NCI-H128 (cell line): ENCODE measurements around the gene BCAR3.
A peak's percentile ranks its signal among the peaks of the same experiment; 100 is the strongest.

Experiments used
- DNase-seq: peaks from one replicate; lab custom pipeline; 2025; ENCODE audit not compliant: unreplicated experiment; lab: John Stamatoyannopoulos, UW

The BCAR3 gene

GRCh38 chr1:93641527-93641926 is 40.1 kb downstream of the BCAR3 start:
- DNase-seq = no peak

- DNase-seq = no peak
Measured at GRCh38 chr1:93640656-93641440, 40.8 kb downstream of the BCAR3 start.

GRCh38 chr1:93638981-93639380 is 42.7 kb downstream of the BCAR3 start:
- no peak for DNase-seq

- no peak for DNase-seq
Measured at GRCh38 chr1:93638307-93638847, 43.3 kb downstream of the BCAR3 start.

DNA sequence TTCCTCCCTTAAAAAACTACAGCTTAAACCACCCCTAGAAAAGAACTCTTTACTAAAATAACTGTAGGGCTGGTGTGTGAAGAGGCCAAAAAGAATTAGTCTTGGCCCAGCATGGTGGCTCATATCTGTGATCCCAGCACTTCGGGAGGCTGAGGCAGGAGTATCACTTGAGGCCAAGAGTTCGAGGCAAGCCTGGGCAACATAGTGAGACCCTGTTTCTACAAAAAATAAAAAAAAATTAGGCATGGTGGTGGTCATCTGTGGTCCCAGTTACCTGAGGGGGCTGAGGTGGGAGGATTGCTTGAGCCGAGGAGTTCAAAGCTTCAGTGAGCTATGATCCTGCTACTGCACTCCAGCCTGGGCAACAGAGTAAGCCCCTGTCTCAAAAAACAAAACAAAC is 44.9 kb downstream of the BCAR3 start:
- DNase-seq = no peak

DNA sequence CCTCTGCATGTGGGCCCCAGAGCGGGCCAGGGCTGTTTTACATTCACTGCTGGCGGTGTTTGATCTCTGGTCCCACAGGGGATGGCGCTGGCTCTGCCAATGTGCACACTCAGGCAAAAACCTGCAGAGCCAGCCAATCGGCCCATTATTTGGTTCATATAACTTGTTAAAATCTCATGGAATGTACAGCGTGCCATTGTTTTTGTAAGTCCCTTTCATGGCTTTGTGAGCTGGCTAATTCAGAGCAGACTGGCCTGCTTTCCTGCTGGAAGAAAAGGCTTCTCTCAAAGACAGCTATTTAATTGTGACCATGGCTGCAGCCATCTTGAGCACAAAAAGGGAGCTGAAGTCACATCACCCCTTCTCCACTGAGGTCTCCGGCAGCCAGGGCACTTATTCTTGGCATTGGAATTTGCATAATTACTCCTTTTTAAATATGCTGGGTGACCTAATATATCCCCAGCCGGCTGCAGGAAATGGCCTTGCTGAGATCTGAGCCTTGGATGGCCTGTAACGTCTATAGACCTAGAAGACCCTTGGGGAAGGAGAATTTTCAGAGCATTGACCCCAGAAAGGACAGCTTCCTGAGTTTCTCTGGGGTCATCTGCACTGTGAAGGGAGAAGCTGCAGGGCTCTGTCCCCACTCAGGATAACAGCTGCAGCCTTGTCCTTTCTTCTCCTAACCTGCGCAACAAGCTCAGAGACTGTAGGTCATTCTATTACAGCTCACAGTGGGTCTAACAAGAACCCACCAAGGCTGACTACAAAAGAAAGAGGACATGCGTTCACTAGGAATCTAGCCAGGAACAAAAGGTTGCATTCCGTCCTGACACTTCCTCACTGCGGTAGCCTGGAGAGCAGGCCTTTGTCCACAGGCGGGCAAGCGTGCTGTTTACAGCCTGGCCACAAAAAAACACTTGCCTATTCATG is 45.8 kb downstream of the BCAR3 start:
- DNase-seq = no peak

DNA sequence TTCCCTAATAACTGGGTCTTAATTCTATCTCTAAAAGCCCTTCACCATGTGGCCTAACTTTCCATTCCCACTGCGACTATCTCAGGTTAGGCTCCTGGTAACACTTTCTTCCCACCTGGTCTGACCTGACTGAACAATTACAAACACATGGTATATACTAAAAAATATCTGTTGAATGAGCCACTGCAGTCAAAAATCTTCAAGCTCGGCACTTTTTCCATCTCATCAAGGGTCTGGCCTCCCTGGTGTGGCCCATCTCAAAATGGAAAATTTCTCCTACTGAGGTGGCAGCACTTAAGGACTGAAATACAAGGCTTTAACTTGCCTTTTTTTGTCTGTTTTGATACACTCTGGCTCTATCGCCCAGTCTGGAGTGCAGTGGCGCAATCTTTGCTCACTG is 48.3 kb downstream of the BCAR3 start:
- no peak for DNase-seq

DNA sequence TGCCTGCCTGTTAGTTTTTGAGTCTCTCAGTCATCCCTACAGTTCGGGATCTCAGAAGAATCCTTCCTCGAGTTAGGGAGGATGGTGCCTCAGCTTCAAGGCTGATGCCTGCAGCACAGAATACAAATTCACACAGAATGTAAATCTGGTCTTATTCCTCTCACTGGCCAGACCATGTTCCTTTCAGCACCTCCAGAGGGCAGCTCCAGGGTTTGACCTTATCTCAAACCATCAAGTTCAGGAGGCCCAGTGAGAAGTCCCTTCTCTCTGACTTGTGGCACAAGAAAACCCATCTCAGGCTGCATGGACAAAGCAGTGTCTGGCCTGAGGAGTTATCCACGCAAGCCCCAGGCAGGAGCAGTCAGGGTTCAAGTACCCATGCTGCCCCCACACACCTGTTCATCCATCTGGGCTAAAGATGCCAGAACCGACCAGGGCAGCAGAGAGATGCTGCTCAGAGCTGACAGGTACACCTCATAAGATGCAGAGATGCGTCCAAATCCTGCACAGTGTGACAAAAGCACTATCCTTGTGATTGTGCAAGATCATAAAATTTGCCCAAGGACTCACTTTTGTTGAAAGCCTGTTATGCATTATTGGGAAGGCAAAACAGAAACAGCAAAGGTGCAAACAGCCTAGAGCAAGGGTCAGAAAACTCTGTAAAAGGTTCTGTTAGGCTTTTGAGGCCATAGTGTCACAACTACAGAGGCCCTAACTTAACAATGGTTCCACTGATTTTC is 49.8 kb downstream of the BCAR3 start:
- no peak for DNase-seq

DNA sequence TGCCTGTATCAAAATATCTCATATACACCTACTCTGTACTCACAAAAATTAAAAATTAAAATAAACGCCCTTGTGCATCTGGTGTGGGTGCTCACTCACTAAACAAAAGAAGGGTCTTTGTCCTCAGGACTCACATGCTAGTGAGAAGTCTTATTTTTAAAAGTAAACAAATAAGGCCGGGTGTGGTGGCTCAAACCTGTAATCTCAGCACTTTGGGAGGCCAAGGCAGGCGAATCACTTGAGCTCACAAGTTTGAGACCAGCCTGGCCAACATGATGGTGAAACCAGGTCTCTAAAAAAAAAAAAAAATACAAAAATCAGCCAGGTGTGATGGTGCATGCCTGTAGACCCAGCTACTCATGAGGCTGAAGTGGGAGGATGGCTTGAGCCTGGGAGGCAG is 51.5 kb downstream of the BCAR3 start:
- DNase-seq = no peak

DNA sequence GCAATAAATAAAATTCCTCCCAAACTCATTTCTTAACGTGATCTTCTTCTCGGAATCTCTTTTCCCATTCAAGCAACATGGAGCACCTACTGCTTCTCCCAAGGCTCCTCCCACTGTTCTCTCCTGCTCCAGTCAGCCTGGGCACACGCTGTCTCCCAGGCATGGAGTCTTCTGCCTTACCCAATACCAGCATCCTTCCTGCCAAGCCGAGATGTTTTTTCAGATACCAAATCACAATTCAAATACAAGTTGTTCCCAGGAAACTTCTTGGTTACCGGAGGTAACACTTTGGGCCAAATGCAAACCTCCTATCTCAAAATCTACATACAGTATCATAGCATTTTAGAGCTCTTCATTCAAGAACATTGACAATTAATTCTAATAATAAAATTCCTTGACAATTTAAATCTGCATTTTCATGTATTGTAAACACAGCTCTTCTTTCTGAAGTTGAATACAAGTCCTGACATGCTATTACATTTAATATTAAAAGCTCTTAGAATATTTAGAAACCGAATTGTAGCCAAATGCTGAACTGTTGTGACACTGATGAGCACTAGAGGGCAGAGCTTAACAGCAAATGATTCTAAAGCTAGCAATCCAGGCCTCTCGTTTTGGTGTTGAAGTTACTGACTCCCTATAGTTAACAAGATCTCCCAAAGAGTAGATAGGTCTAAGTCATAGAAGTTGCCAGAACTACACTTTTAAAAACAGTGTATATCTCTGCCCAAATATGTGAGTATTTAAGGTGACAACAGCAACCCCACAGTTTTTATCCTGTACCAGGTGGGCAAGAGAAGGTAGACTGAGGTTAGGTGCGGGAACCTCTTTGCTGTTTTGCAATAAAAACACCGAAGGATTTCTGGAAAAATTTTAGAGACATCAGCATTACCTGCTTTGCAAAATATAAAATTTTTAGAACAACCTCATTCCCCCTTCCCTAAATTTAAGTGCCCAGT is 52.3 kb downstream of the BCAR3 start:
- DNase-seq = peak; percentile 55

DNA sequence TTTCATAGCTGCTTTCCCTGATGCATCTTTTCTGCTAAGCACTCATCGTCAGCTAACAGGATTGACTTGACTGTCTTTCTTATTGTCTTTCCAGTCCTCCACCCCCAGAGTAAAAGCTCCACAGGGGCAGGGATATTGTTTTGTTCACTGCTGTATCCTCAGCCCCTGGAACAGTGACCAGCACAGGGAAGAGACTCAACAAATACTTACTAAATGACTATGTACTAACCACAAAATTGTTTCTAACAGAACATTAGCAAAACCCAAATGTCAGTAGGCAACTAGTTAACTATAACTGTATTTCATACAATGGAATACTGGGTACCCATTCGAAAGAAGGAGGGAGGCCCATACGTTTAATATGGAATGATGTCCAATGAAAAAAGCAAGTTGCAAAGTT is 53.0 kb downstream of the BCAR3 start:
- DNase-seq = no peak

DNA sequence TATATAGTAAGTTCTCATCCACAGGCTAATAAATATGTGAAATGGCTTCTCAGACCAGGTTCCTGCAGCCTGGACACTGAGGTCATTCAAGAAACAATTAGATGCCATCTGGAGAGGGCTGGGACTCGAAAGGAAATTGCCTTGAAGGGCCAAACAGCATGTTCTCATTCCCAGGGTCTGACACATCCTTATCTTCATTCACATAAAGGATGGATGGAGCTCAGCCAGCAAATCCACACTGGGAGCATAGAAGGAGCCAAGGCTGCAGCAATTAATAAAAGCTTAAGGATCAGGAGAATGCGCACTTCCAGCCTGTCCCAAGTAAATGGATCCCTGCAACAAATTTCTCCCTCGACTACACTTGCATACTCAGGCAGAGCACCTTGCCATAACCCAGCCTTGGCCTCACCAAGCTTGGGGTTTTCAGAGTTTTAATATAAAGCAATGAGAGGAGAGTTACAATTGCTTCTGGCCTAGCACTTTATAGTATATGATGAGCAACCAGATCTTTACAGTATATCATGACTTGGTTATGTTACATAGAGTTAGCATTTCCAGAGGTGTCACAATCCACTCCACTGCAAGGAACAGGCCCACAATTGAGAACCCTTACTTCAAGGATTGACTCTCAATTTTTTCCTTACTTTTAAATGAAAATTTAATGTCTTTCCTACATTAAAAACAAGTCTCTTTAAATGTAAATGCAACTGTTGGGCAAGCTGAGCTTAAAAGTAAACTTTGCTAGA is 55.9 kb downstream of the BCAR3 start:
- no peak for DNase-seq

DNA sequence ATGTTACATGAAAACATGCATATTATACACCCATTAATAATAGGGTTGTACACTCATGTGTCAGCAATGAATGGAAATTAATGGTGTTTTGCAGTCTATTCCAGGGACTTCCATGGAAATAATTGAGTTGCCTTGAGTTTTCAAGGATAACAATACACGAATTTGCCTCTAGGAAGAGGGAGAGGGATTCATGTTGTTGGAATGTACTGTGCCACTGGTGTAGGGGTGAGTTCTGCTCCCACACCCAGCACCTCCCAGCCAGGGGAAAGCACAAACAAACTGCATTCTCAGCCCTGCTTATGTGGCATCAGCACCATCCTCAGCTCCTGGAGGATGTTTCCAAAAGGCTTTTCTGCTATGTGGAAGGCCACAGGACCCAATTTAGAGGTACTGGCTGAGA is 57.8 kb downstream of the BCAR3 start:
- no peak for DNase-seq

GRCh38 chr1:93623436-93623835 is 58.2 kb downstream of the BCAR3 start:
- DNase-seq = no peak

DNA sequence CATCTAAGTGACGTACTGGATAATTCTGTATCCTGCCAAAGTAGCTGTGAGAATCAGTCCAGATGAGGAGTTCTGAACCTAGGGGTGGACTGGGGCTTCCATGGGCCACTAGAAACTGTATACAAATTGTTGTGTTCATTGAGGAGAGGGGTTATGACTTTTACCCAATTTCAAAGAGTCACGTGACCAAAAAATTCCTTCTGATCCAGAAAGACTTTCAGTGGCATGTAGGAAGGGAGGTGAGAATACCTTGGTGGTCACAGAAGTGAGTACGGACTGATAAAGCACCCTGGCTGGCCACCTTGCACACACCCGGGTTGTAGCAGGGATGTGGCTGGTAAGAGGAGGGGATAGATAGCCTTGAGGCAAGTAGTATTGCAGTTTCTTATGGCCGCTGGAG is 60.4 kb downstream of the BCAR3 start:
- DNase-seq = no peak

GRCh38 chr1:93620841-93621210 is 60.8 kb downstream of the BCAR3 start:
- no peak for DNase-seq

DNA sequence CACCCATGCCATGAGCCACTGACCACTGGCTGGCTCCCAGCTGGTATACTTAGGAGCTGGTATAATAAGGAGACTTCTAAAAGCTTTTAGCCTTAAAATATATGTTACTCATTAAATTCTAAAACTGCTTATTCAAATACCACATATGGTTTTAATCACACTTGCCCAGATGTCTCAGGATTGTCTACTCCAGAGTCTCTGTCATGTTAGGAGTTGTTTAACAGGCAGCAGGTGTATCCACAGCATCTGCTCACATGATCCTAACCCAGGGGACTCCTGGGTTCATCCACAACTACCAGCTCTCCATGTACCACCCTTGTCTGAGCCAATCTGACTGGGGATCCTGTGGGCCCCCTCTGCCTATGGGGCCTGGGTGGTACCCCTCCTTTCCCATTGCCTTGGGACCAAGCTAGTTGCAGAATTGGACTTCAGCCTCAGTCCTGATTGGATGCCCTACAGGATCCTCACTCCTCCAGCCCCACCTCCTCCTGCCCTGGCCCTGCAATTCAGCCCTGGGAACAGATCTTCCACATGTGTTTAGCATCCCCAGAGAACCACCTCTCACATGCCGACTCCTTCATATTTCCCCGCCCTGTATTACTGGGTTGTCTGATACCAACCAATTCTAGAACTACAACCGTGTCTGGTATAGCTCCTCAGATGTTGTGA is 61.3 kb downstream of the BCAR3 start:
- no peak for DNase-seq

GRCh38 chr1:93619507-93620171 is 62.0 kb downstream of the BCAR3 start:
- no peak for DNase-seq
